Thyroid gland (tissue), 4 donors: ENCODE data around the gene CTDP1.

Experiments used
- CTCF ChIP-seq, 6 experiments: fragments of 200-600 bp in 3 of 6; fragments of 450-650 bp in 3 of 6; sonication (generic) in 3 of 6; IDR thresholded peaks; one replicate each; pipeline ENCODE4 v1.5.1; 2016 to 2019; ENCODE audit warnings: antibody characterized with exemption in 6 of 6, mild to moderate bottlenecking in 2 of 6, inconsistent platforms in 1 of 6, moderate library complexity in 1 of 6
- POLR2A ChIP-seq, 2 donors: fragments of 450-650 bp; IDR thresholded peaks; one replicate each; pipeline ENCODE4 v1.6.1; 2017; ENCODE audit warnings: antibody characterized with exemption in 2 of 2, mild to moderate bottlenecking in 2 of 2, moderate library complexity in 1 of 2

GRCh38 chr18:79754831-79755351 lies 75.3 kb downstream of the CTDP1 start:
- TF ChIP-seq CTCF (IDR thresholded peaks at IDR 0.05) (no peak), POLR2A (IDR thresholded peaks at IDR 0.05) (no peak)
